Left colon (tissue), 2 donors: ENCODE results near the gene FLOT2. TPM values are rescaled to one million over a fixed set of nuclear protein-coding genes. Genes with fewer than 3 reads are reported as not detected.
"Not testable (repeated sequence)": the region's sequence is repeated elsewhere in the genome, so short reads cannot be mapped to it uniquely, and the experiment has no call there.

Experiments
- ATAC-seq: fragments of 200-7000 bp; cut with Tn5 transposase; one replicate; pipeline ENCODE4 v1.9.1; 2020; ENCODE audit warnings: mild to moderate bottlenecking, moderate library complexity
- DNase-seq, 2 donors: peaks; one replicate each; pipeline ENCODE4 v3.0.0-alpha.2; 2020
- intact Hi-C, 2 donors: fragments of 100-400 bp; cut with DNase I in 1 of 2; cut with micrococcal nuclease in 1 of 2; formaldehyde crosslinking; loops; one replicate each; pipeline versions ENCODE4 v1.11.2 to v1.14.0; 2022; cut with DNase I, micrococcal nuclease
- long read RNA-seq: library from polyadenylated mRNA; unstranded; transcript quantifications from one replicate; pipeline ENCODE4 v2.0.0, GENCODE V29; 2021
- total RNA-seq, 2 donors: library from RNA; stranded (reverse); fragmentation: NEBNext Ultra II Directional; extraction: Animal tissue kit (Norgen Biotek cat#: 25700); gene quantifications; one replicate each; pipeline ENCODE4 v1.2.1, GENCODE V29; 2021
- donor health status: DM: no; HTN: no; CAD: no.
- donor health status: DM: yes; HTN: yes; CAD: no.

FLOT2 gene
- total RNA-seq = 10 to 100 TPM; 82.4 to 91.5 TPM
- long read RNA-seq, transcript FLOT2-202 (11 exons, 2,618 nt) = major isoform, 95 of 135 reads
- long read RNA-seq, partial matches to known transcripts = 13 of 135 reads
- long read RNA-seq, other reads (novel, unspliced or antisense) = 22 of 135 reads

GRCh38 chr17:28896884-28897768, at the start of gene FLOT2:
FLOT2 (minus strand) TSS chr17:28897733; CDS start chr17:28897574, 159 bp downstream.
- intact Hi-C loops = loop anchor here in 1 of 2 donors (10.0 kb wide), 1 partner anchor 132 kb away; no protein-coding TSS in a partner anchor
- peak; percentile 62 to 77 for DNase-seq
- peak; percentile 77 for ATAC-seq

- intact Hi-C loops = no loop called here
These were observed 48.7 kb upstream of the FLOT2 start for GRCh38 chr17:28946239-28946638.

GRCh38 chr17:28944862-28945741, 47.6 kb upstream of the FLOT2 start:
- no peak for DNase-seq
- ATAC-seq = no peak
- intact Hi-C loops = no loop called here

More at GRCh38 chr17:28946239-28946638, 48.7 kb upstream of the FLOT2 start:
- ATAC-seq = no peak
- DNase-seq = no peak

GRCh38 chr17:28944343-28944742, 46.8 kb upstream of the FLOT2 start:
- no peak for DNase-seq
- intact Hi-C loops = no loop called here
- ATAC-seq = no peak

- ATAC-seq (no peak), DNase-seq (no peak)
- intact Hi-C loops = no loop called here
These were observed 45.4 kb upstream of the FLOT2 start for GRCh38 chr17:28942925-28943324.

- peak; percentile 46 for ATAC-seq
- DNase-seq = no peak
- intact Hi-C loops = no loop called here
These were observed 43.7 kb upstream of the FLOT2 start for GRCh38 chr17:28941251-28941650.

- intact Hi-C loops = no loop called here
These were observed 43.1 kb upstream of the FLOT2 start for GRCh38 chr17:28940675-28941074.

GRCh38 chr17:28940142-28940541, 42.6 kb upstream of the FLOT2 start:
- ATAC-seq (no peak), DNase-seq (no peak)
- intact Hi-C loops = no loop called here

More at GRCh38 chr17:28940675-28941074, 43.1 kb upstream of the FLOT2 start:
- no peak for ATAC-seq
- DNase-seq = no peak

- DNase-seq (no peak), ATAC-seq (no peak)
- intact Hi-C loops = no loop called here
These were observed 41.0 kb upstream of the FLOT2 start for GRCh38 chr17:28938552-28938951.

- DNase-seq = no peak
- ATAC-seq = peak; percentile 57
- intact Hi-C loops = no loop called here
These were observed 39.7 kb upstream of the FLOT2 start for GRCh38 chr17:28937044-28937729.

GRCh38 chr17:28935744-28936460, 38.4 kb upstream of the FLOT2 start:
- intact Hi-C loops = no loop called here
- ATAC-seq (no peak), DNase-seq (no peak)

GRCh38 chr17:28934508-28934907, 37.0 kb upstream of the FLOT2 start:
- intact Hi-C loops, DNase-seq, ATAC-seq: not testable (repeated sequence)

GRCh38 chr17:28929787-28930186, 32.3 kb upstream of the FLOT2 start:
- DNase-seq (no peak), ATAC-seq (no peak)
- intact Hi-C loops = loop anchor here in 1 of 2 donors (10.0 kb wide), 1 partner anchor 165 kb away; no protein-coding TSS in a partner anchor

- DNase-seq = no peak
- intact Hi-C loops = loop anchor here in 1 of 2 donors (10.0 kb wide), 1 partner anchor 163 kb away; no protein-coding TSS in a partner anchor
- ATAC-seq = no peak
These were observed 30.5 kb upstream of the FLOT2 start for GRCh38 chr17:28928061-28928460.

GRCh38 chr17:28926786-28927185, 29.3 kb upstream of the FLOT2 start:
- no peak for ATAC-seq
- intact Hi-C loops = loop anchor here in 1 of 2 donors (10.0 kb wide), 1 partner anchor 162 kb away; no protein-coding TSS in a partner anchor
- DNase-seq = no peak

GRCh38 chr17:28926366-28926765, 28.8 kb upstream of the FLOT2 start:
- intact Hi-C loops = loop anchor here in 1 of 2 donors (10.0 kb wide), 1 partner anchor 162 kb away; no protein-coding TSS in a partner anchor
- no peak for ATAC-seq
- DNase-seq = no peak

GRCh38 chr17:28925912-28926365, 28.4 kb upstream of the FLOT2 start:
- DNase-seq (no peak), ATAC-seq (peak; percentile 17)
- intact Hi-C loops = loop anchor here in 1 of 2 donors (10.0 kb wide), 1 partner anchor 161 kb away; no protein-coding TSS in a partner anchor
